Measurements from ENCODE around the gene RTN4RL1.
"Not testable (repeated sequence)": the region's sequence is repeated elsewhere in the genome, so short reads cannot be mapped to it uniquely, and the experiment has no call there.

RTN4RL1 gene

GRCh38 chr17:1997927-1998742 lies 27.0 kb downstream of the RTN4RL1 start:
- DNase-seq, result no peak

GRCh38 chr17:1997289-1997926 lies 27.7 kb downstream of the RTN4RL1 start:
- DNase-seq, result no peak

DNA sequence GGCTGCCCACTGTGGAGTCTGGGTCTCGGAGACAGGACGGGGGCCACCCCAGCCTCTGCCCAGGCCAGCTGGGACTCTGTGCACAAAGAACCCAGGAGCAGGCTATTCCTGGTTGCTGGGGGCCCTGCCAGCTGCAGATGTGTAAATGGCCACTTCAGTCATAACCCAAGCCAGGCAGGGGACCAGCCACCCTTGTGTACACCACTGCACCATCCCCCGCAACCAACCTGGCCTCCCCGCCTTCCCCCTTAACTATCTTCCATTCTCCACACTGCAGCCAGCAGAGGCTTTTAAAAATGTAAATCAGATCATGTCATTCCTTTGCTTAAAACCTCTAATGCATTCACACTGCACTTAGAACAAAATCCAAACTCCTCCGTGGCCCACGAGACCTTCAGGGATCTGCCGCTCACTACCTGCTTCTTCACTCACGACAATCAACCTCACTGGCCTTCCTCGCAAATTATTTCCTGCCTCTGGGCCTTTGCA lies 28.3 kb downstream of the RTN4RL1 start:
- no peak for DNase-seq

DNA sequence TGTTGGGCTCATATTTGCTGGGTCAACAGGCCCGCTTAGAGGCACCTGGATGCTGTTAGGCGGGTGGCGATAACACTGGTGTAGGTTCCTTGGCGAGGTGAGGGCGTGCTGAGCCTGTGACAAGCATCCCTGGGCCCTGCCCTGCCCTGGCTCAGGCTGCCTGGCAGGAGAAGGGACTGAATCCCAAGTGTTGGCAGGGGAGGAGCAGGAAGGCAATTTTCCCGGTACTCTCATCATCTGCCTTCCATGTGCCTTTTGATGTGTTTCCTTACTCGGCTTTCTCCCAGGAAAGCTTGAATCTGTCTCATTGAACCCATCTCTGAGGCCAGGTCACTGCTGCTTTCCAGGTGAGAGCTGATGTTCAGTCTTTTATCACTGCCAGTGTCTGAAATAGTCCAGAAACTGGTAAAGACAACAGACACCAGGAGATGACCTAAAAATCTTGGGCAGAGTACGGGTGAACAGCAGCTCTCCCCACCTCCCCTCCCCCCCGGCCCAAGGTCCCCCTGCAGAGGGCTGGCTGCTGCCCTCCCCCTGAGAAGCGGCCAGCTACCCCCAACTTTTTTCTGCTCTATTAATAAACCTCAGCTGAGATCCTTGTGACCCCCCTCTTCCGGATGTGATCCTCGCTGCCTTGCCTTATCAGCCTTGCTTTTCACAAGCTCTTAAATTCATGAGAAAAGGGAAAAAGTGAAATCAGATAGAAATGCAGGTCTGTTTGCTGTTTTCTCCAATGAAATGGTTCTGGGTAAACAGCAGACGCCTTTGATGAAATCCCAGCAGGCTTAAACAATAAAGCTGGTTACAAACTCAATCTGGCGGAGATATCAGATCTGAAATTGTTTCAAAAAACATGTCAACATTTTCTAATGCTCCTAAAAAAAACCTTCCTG lies 29.0 kb downstream of the RTN4RL1 start:
- no peak for DNase-seq

DNA sequence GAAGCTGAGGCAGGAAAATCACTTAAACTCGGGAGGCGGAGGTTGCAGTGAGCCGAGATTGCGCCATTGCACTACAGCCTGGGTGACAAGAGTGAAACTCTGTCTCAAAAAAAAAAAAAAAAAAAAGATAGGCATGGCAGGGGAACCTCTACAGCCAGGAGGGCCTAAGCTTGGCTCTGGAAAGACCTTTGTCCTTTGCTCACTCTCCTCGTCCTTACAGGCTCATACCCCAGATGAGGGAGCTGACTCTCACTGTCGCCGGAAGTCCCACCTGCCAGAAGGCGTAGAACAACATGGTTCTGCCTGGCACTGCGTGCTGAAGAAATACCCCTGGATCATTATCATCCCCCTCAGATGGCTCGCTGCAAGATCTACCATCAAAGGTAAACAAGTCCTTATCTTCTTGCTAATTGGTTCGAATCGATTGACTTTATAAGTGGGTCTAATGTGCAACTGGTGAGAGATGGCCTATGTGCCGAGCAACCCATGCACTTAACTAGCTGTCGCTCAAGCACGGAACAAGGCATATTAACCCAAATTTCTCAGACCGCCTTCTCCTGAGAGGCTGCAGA lies 29.7 kb downstream of the RTN4RL1 start:
- no peak for DNase-seq

DNA sequence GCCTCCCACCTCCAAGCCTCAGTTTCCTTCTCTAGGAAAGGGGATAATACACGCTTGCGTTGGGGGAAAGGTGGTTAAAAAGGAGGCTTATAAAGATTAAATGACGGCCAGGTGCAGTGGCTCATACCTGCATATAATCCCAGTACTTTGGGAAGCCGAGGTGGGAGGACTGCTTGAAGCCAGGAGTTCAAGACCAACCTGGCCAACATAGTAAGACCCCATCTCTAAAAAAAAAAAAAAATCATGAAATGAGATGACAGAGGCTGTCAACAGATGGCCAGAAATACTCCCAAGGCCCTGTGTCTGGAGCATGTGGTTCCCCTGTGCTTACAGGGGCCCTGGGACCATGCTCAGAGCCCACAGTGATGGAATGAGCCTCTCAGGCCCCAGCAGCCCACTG lies 30.4 kb downstream of the RTN4RL1 start:
- DNase-seq, result no peak

DNA sequence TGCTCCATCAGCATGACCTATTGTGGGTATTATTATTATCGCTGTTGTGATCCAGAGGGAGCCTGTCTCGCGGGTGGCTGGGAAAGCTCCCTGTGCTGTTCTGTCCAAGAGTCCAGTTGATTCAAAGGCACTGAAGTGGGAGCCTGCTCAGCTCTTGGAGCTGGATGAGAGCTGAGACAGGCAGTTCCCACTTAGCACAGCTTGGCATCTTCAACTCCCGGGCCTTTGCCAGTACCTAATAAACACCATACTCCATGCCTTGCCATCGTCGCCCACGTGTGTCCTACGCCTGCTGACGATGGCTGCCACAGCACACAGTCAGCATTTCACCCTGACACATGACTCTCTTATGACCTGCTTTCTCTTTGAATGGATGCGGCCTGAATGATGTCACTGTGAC lies 32.6 kb downstream of the RTN4RL1 start:
- DNase-seq, result no peak

GRCh38 chr17:1989135-1989534 lies 36.0 kb downstream of the RTN4RL1 start:
- no peak for DNase-seq

GRCh38 chr17:1986783-1987451 lies 38.2 kb downstream of the RTN4RL1 start:
- DNase-seq, result no peak

DNA sequence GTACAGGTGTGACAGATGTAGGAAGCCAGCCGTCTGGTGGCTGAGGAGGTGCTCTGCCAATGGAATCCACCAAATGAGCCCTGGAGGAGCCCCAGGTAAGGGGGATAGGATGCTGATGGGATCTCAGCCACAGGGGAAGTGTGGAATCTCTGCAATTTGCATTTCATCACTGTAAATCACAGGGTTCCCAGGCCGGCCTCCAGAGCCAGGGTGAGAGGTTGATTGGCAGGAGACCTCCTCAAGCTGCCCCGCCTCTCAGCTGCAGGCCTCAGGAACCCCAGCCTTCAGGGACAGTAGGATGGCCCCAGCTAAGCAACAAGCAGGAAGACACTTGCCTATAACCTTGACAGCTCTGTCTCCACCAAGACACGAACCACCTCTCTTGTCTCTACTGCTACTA lies 39.4 kb downstream of the RTN4RL1 start:
- no peak for DNase-seq

GRCh38 chr17:1985093-1985492 lies 40.0 kb downstream of the RTN4RL1 start:
- no peak for DNase-seq

GRCh38 chr17:1982793-1983366 lies 42.3 kb downstream of the RTN4RL1 start:
- DNase-seq, result not testable (repeated sequence)

DNA sequence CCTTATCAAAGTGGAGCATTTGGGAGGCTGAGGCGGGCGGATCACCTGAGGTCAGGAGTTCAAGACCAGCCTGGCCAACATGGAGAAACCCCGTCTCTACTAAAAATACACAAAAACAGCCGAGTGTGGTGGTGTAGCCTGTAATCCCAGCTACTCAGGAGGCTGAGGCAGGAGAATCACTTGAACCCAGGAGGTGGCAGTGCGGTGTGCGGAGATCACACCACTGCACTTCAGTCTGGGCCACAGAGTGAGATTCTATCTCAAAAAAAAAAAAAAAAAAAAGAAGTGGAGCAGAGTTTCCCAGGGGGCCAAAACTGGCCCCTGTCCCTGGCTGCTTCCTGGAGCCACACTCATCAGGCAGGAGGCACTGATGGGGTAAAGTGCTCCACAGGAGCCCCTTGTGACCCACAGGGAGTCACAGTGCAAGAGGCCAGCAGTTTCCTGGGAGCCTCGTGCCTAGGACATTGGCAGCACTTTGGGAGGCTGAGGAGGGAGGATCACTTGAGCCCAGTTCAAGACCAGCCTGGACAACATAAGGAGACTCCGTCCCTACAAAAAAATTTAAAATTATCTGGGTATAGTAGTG lies 44.4 kb downstream of the RTN4RL1 start:
- DNase-seq, result no peak

GRCh38 chr17:1979182-1979985 lies 45.8 kb downstream of the RTN4RL1 start:
- DNase-seq, result no peak

DNA sequence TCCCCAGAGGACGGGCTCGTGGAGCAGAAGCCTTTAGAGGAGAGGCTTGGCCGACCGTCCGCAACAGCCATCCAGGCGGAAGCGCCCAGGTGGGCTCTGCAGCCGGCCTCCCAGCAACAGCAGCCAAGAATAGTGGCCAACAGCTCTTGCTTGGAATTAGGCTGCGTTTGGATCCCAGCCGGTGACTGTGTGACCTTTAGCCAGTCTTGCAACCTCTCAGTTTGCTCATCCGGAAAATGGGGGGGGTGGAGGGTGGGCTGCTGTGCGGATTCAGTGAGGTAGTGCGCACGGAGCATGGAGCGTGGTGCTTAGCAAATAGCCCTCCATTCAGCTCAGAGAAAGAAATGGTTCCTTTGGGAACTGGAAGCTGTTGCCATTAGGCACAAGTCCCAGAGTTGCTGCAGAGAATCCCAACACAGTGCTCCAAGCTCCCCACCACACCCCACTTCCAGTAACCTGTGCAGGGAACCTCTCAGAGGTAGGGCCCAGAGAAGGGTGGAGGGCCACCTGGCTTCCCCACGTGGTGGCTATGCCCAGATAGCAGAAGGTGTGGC lies 46.7 kb downstream of the RTN4RL1 start:
- no peak for DNase-seq

- no peak for DNase-seq
These were observed 47.3 kb downstream of the RTN4RL1 start for GRCh38 chr17:1977583-1978395.

- DNase-seq, result no peak
These were observed 48.5 kb downstream of the RTN4RL1 start for GRCh38 chr17:1976683-1977064.

DNA sequence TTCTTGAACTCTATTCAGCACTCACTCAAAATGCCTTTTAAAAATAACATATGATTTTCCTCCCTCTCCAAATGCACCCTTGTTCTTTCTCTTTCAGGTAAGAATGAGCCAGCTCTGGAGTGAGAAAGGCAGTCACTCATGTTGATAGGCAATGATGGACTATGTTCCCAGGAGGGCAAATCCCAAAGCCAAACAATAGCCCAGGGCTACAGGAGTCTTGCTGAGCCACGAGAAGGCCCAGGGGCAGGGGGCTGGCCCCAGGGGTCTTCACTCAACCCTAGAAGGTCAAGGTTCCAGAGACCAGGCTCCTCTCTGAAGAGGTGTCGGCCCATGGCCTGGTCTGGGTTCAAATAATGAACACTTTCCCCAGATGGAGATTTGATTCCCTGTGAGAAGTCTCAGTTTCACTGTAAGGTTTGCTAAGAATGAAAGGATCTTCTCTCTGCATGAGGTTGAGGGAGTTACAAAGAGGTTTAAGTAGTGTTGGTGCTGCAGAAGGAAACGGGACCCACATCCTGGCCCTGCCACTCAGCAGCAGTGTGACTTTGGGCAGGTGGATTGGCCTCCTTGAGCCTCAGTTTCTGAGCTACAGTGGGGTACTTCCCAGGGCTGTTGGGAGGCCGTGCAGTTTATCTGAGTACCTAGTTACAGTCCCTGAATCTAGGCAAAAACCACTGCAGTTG lies 49.0 kb downstream of the RTN4RL1 start:
- DNase-seq, result no peak

- DNase-seq, result no peak
These were observed 49.6 kb downstream of the RTN4RL1 start for GRCh38 chr17:1975573-1975972.

Measured in effector CD4-positive, alpha-beta T cell (primary cell).